Hepatocyte (in vitro differentiated cells): Measurements from ENCODE around the gene RPL13.

Experiments used
- EZH2 ChIP-seq: fragments of 200-600 bp; sonication (generic); IDR thresholded peaks from 2 replicates; pipeline ENCODE4 v1.6.1; 2016; ENCODE audit warnings: antibody characterized with exemption, mild to moderate bottlenecking, borderline replicate concordance
- EZH2phosphoT487 ChIP-seq: fragments of 200-600 bp; sonication (generic); IDR thresholded peaks from one replicate; pipeline ENCODE4 v1.6.1; 2018; ENCODE audit warnings: antibody characterized with exemption, mild to moderate bottlenecking, low read depth, moderate library complexity; ENCODE audit not compliant: unreplicated experiment, severe bottlenecking
- TF ChIP-seq, protein P1 (sequence below): fragments of 200-600 bp; sonication (generic); IDR thresholded peaks from 2 replicates; pipeline ENCODE4 v1.5.1; 2016; ENCODE audit warnings: antibody characterized with exemption, mild to moderate bottlenecking; ENCODE audit not compliant: poor library complexity

GRCh38 chr16:89562939-89563338 is 2.5 kb downstream of the RPL13 start:
- TF ChIP-seq EZH2 (no peak), EZH2phosphoT487 (no peak)
- TF ChIP-seq, protein P1, sequence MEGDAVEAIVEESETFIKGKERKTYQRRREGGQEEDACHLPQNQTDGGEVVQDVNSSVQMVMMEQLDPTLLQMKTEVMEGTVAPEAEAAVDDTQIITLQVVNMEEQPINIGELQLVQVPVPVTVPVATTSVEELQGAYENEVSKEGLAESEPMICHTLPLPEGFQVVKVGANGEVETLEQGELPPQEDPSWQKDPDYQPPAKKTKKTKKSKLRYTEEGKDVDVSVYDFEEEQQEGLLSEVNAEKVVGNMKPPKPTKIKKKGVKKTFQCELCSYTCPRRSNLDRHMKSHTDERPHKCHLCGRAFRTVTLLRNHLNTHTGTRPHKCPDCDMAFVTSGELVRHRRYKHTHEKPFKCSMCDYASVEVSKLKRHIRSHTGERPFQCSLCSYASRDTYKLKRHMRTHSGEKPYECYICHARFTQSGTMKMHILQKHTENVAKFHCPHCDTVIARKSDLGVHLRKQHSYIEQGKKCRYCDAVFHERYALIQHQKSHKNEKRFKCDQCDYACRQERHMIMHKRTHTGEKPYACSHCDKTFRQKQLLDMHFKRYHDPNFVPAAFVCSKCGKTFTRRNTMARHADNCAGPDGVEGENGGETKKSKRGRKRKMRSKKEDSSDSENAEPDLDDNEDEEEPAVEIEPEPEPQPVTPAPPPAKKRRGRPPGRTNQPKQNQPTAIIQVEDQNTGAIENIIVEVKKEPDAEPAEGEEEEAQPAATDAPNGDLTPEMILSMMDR = no peak
